ENCODE results near the gene EDA.

DNA sequence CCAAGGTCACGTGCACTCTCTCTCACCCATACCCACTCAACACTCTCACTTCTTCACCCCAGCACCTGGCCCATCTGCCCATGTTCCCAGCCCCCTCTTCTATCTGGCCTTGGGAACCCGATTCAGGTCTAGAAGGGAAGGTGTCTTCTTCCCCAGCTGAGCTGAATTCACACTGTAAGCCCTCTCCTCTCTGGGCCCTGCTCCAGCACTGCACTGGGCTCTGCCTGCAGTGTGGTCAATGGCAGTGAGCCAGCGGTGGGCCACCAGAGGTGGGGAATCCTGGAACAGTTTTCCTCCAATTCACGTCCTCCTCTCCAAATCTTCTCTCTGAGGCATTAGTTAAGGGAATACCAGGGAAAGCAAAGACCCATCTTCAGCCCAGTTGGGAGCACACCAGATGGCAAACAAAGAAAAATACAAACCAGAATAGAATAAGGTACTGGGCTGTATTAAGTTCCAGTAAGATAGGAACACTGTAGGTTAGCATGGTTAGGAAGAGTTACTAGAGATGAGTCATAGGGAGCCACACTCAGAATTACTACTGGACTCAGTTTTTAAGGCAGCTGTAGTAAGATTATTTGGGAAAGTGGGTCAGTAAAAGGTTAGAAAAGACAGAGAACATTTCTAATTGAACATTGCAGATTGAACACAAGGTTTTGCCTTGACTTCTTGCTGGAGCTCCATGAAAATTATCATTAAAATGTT is 428.8 kb downstream of the EDA start:
- no peak for TF ChIP-seq TAF1 (IDR thresholded peaks at IDR 0.05; ENCODE audit: borderline replicate concordance, insufficient read depth, low read length)
- TF ChIP-seq POLR2AphosphoS5 (IDR thresholded peaks at IDR 0.05; ENCODE audit: low read depth, low read length) = no peak
